Liver (tissue), 3 donors: ENCODE data around the gene PAX7.

Experiments
- CTCF ChIP-seq: fragments of 150-350 bp; IDR thresholded peaks from 2 replicates; pipeline ENCODE4 v1.5.1; 2017; ENCODE audit warnings: improper control_type of control experiment, low read depth, low read length; ENCODE audit not compliant: missing input control
- MAX ChIP-seq: IDR thresholded peaks from 2 replicates; pipeline ENCODE4 v1.6.1; 2016; ENCODE audit warnings: antibody characterized with exemption
- RAD21 ChIP-seq, 2 donors: IDR thresholded peaks; 2 replicates each; pipeline ENCODE4 v1.6.1; 2016; ENCODE audit warnings: antibody characterized with exemption in 2 of 2, mild to moderate bottlenecking in 2 of 2
- YY1 ChIP-seq: IDR thresholded peaks from 2 replicates; pipeline ENCODE4 v1.6.1; 2016; ENCODE audit warnings: antibody characterized with exemption, mild to moderate bottlenecking
- donor health status: healthy.
- donor health status: healthy.

GRCh38 chr1:18597160-18598042 lies 33.2 kb upstream of the PAX7 start:
- TF ChIP-seq YY1: no peak
- TF ChIP-seq CTCF: peak; percentile 85
- no peak for TF ChIP-seq MAX
- peak; percentile 93 to 96 for TF ChIP-seq RAD21 (IDR thresholded peaks at IDR 0.05)
